Esophagus mucosa (tissue), 1 donor: ENCODE results near the gene NTSR1. TPM values are rescaled to one million over a fixed set of nuclear protein-coding genes. Genes with fewer than 3 reads are reported as not detected.

Experiments used
- ATAC-seq: fragments of 200-7000 bp; cut with Tn5 transposase; one replicate; pipeline ENCODE4 v1.9.1; 2020
- total RNA-seq: library from RNA; stranded (reverse); gene quantifications from one replicate; pipeline ENCODE4 v1.2.4, GENCODE V29; 2023
- donor health status: DM: yes; HTN: yes; CAD: no.

The NTSR1 gene
- not detected for total RNA-seq

DNA sequence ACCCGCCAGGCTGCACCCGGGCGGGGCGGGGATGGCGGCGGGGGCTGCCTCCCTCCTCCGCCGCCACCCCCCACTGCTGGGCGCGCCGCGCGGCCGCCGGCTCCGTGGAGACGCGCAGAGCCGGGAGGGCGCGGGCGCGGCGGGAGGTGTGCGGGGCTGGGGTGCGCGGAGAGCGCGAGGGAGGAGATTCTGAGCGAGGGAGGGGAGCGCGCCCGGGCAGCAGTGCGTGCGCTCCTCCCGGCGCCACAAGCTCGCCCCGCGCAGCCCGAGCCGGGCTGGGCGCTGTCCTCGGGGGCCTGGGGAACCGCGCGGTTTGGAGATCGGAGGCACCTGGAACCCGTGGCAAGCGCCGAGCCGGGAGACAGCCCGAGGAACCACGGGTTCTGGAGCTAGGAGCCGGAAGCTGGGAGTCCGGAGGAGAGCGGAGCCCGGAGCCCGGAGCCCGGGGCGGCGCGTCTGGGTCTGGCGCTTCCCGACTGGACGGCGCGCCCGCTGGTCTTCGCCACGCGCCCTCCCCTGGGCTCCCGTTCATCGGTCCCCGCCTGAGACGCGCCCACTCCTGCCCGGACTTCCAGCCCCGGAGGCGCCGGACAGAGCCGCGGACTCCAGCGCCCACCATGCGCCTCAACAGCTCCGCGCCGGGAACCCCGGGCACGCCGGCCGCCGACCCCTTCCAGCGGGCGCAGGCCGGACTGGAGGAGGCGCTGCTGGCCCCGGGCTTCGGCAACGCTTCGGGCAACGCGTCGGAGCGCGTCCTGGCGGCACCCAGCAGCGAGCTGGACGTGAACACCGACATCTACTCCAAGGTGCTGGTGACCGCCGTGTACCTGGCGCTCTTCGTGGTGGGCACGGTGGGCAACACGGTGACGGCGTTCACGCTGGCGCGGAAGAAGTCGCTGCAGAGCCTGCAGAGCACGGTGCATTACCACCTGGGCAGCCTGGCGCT lies at the start of gene NTSR1:
Gene NTSR1, plus strand, starts transcription at position 246 of the 946 bp plus-strand sequence. Its CDS starts 372 bp downstream, at position 618.
- ATAC-seq: no peak

DNA sequence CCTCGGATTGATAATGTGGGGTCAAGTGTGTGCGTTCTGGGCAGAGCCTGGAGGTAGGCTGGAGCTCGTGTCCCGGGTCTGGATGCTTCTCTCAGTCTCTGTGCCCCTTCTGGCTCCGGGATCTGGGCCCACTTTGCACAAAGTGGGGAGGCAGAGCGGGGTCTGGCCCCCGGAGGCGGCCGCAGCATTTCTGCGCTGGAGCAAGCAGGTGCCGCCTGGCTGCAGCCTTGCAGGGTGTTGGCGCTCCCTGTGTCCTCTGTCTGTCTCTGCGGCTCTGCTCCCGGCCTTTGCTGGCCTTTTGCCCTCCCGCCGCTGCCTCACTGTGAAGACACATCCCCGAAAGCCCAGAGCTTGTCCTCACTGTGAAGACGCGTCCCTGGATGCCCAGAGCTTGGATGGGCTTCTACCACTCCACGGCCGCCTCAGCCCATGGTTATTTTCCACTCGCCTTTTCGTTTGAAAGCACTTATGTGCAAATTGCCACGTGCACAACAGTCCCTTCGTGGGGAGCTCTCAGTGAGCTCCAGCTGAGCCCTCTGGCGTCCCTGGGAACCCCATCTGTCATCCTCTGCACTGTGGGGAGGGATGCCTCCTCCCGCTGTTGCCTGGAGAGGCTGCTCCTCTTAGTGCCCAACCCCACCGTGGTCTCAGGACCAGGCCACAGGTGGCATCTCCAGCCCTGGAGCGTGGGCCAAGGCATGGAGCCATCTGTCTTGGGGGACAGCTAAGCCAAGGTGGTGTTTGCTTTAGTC lies 49.0 kb upstream of the NTSR1 start:
- ATAC-seq: no peak

- no peak for ATAC-seq
Observed at GRCh38 chr20:62660240-62660615, 48.4 kb upstream of the NTSR1 start.

- ATAC-seq: no peak
Observed at GRCh38 chr20:62660768-62661167, 47.9 kb upstream of the NTSR1 start.

GRCh38 chr20:62661647-62662046 lies 47.0 kb upstream of the NTSR1 start:
- ATAC-seq: no peak

GRCh38 chr20:62662422-62662821 lies 46.2 kb upstream of the NTSR1 start:
- peak; percentile 4 for ATAC-seq

- ATAC-seq: no peak
Observed at GRCh38 chr20:62663145-62664018, 45.3 kb upstream of the NTSR1 start.

GRCh38 chr20:62664019-62664971 lies 44.3 kb upstream of the NTSR1 start:
- ATAC-seq: no peak

DNA sequence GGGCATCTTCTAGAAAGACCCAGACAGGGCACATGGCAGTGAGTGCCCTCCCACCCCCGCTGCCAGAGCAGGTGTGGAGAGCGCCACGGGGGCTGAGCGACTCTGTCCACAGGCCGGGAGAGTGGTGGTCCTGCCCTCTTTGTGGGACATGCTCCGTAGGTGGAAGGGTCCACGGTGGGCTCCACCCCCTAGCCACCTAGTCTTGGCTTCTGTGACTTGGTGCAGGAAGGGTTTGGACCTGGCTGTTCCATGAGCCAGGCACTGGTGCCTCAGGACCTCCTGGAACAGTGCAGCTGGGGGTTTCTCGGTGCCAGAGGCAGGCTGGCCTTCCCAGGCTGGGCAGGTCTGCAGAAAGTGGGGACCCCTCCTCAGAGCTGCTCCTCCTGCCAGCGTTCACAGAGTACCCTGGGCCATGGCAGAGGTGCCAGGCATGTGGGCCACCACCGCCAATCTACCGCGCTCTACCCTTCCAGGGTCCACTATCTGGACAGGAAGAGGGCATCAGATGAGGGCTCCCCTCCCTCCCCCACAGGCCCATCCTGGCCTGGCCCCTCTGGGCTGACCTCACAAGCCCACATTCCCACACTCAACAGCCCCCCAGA lies 43.4 kb upstream of the NTSR1 start:
- ATAC-seq: no peak

GRCh38 chr20:62665826-62666735 lies 42.6 kb upstream of the NTSR1 start:
- peak; percentile 1 for ATAC-seq

- ATAC-seq: peak; percentile 54
Observed at GRCh38 chr20:62666736-62667529, 41.7 kb upstream of the NTSR1 start.

GRCh38 chr20:62667530-62668440 lies 40.9 kb upstream of the NTSR1 start:
- no peak for ATAC-seq

DNA sequence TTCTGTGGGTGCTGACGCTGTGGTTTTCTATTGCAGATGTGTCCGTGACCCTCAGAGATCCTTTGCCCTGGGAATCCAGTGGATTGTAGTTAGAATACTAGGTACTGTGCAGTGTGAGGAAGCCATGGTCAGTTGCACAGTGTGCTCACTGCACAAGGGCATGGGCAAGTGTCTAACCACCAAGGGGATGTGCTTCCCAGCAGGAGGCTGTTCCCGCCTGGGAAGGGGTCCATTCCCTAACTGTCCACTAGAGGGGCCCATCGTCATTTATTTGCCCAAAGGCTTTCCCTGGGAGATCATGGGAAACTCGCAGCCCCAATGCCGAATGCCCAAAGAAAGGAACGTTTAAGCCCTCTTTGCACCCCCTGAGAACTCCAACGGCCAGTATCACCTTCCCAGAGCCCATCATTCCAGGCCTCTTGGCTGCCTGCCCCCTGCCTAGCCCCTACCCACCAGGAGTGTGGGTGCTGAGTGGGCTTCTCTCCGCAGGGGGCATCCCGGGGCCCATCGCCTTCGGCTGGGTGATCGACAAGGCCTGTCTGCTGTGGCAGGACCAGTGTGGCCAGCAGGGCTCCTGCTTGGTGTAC lies 40.1 kb upstream of the NTSR1 start:
- ATAC-seq: peak; percentile 42

- no peak for ATAC-seq
Observed at GRCh38 chr20:62669249-62669648, 39.4 kb upstream of the NTSR1 start.

DNA sequence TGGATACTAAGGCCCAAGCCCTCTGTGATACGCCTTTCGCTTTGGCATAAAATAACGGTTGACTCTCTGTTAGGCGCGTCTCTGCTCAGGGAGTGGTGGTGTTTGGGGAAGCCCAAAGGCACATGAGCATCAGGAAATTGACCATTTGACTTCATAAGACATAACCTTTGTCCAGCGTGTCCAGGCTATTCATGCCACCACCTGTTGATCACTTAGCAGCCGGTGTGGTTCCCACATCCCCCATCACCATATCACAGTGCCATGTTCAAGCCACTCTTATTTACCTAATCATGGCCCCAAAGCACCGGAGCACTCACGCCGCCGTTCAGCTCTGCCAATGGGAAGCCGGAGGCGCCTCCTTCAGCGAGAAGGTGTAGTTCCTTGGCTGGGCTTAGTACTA lies 38.5 kb upstream of the NTSR1 start:
- ATAC-seq: no peak

DNA sequence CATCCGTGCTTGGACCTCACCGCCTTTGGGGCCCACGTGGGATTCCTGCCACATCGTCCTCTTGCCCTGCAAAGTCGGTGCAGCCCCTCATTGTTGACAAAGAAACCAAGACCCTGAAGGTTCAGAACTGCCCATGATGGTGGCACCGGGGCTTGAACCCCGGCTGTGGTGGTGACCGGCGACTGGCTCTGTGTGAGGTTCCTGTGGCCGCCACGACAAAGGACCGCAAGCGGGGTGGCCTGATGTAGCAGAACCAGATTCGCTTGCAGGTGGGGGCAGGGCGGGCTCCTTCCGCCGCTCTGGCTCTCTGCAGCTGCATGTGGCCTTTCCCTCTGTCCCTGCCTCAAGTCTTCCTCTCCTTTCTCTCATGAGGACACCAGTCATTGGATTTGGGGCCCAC lies 37.6 kb upstream of the NTSR1 start:
- no peak for ATAC-seq

DNA sequence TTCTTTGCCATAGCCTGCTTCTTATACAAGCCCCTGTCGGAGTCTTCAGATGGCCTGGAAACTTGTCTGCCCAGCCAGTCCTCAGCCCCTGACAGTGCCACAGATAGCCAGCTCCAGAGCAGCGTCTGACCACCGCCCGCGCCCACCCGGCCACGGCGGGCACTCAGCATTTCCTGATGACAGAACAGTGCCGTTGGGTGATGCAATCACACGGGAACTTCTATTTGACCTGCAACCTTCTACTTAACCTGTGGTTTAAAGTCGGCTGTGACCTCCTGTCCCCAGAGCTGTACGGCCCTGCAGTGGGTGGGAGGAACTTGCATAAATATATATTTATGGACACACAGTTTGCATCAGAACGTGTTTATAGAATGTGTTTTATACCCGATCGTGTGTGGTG lies 36.9 kb upstream of the NTSR1 start:
- ATAC-seq: no peak

DNA sequence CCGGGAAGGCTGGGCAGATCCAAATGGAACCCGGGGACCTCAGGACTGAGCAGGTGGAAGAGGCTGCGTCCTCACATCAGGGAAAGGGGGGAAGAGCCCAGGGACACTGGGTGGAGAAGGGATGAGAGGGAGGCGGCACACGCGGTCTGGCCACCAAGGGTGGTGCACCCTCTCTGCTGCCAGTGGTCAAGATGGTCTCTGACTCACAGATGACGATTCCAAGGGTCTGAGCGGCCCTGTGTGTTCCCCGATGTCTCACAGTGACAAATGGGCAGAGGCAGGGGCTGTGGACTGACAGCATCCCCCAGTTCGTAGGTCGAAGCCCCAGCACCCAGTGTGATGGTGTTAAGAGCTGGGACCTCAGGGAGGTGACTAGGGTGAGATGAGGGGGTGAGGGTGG lies 34.3 kb upstream of the NTSR1 start:
- ATAC-seq: no peak
